ENCODE measurements around the gene MAGEB4.

Gene MAGEB4

DNA sequence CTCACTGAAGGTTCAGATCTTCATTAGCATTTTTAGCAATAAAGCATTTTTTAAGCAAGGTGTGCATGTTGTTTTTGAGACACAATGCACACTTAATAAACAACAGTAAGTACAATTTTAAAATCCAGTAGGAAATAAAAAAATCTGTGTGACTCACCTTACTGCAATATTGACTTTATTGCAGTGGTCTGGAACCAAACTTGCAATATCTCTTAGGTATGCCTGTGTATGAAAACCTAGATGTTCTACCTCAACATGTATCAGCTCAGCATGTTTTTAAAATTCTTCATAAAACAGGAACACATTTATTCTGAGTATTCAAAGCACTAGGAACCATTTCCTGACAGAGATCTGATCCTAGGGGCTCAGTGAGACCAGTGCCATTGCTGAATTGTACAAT, 40.7 kb downstream of the MAGEB4 start:
- H3K9ac ChIP-seq (ENCODE audit: insufficient read length, low read depth), result no peak overlapping the region

DNA sequence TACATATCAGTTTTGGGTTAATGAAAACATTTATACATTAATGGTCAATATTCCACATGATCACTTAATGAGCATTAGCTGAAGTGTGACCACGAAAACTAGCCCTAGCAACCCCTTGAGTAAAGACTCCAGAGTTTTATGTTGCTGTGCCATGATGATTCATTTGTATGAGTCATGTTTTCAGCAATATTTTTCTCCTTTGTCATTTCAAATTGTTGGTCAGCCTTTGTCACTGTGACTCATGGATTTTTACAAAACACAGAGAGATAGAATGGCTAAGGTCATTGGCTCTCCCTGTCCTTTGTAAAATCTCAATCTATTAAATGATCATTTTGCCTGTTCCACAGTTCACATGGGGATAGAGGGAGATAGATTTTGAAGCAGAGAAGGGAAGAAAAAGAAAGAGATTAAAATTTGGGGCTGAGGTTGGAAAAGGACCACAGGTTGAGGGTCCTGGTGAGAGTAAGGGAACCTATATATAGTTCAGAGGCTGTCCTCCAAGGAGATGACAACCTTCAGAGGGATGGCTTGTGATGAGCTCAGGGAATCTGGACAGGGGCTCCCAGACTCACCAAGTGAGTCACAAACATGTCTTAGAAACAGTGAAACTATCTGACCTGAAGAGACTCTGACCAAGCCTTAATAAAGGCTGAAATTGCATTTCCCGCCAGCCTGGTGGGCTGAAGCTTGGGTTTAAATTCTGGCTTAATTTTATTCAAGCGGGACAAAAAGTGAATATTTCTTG, 41.8 kb downstream of the MAGEB4 start:
- Histone ChIP-seq H3K4me3 (ENCODE audit: insufficient read length, low read depth) (no peak overlapping the region), H3K4me1 (ENCODE audit: insufficient read depth, insufficient read length) (no peaks in the 10 kb centered on the region), H3K9me3 (ENCODE audit: insufficient read depth, low read length) (no peaks in the 10 kb centered on the region), H3K9ac (ENCODE audit: insufficient read length, low read depth) (no peak overlapping the region), H3K36me3 (ENCODE audit: insufficient read depth, insufficient read length, low read length) (no peaks in the 10 kb centered on the region), H3K27me3 (ENCODE audit: insufficient read depth, insufficient read length) (no peaks in the 10 kb centered on the region)
- no peak for DNase-seq (ENCODE audit: low read depth, low spot score)
- TF ChIP-seq SUZ12 (IDR thresholded peaks at IDR 0.05; ENCODE audit: extremely low read depth, insufficient read depth, insufficient read length), result no peak
- no peak for TF ChIP-seq ZNF274 (IDR thresholded peaks at IDR 0.05; ENCODE audit: low read depth, low read length)
- no peak for TF ChIP-seq YY1 (IDR thresholded peaks at IDR 0.05; ENCODE audit: insufficient read depth, insufficient read length)

More for the DNA sequence above, 40.7 kb downstream of the MAGEB4 start:
- no peaks in the 10 kb centered on the region for H3K36me3 ChIP-seq (ENCODE audit: insufficient read depth, insufficient read length, low read length)
- H3K9me3 ChIP-seq (ENCODE audit: insufficient read depth, low read length), result no peaks in the 10 kb centered on the region
- DNase-seq (ENCODE audit: low read depth, low spot score), result no peak
- no peak for TF ChIP-seq YY1 (IDR thresholded peaks at IDR 0.05; ENCODE audit: insufficient read depth, insufficient read length)
- no peaks in the 10 kb centered on the region for H3K27me3 ChIP-seq (ENCODE audit: insufficient read depth, insufficient read length)
- H3K4me3 ChIP-seq (ENCODE audit: insufficient read length, low read depth), result no peak overlapping the region
- H3K4me1 ChIP-seq (ENCODE audit: insufficient read depth, insufficient read length), result no peaks in the 10 kb centered on the region

Data from NT2/D1 (cell line).